Erythroblast (primary cell): ENCODE measurements around the gene XPOT.

Experiments used
- GATA1 ChIP-seq: IDR thresholded peaks from 2 replicates; pipeline ENCODE4 v1.6.1; 2011; ENCODE audit warnings: low read depth, mild to moderate bottlenecking, control low read depth, low read length, moderate library complexity
- POLR2A ChIP-seq: IDR thresholded peaks from 2 replicates; pipeline ENCODE4 v1.6.1; 2011; ENCODE audit warnings: mild to moderate bottlenecking, low read length

DNA sequence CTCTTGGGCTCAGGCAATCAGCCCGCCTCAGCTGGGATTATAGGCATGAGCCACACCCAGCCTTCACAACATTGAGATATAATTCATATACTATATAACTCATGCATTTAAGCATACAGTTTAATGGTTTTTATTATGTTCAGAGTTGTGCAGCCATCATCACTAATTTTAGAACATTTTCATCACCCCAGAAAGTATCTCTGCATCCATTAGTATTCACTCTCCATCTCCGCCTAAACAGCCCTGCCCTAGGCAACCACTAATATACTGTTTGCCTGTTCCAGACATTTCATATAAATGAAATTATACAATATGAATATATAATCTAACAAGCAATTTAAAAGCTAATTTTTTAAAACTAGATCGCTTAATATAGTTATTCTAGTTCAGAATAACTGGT, 82.5 kb downstream of the XPOT start:
- TF ChIP-seq POLR2A (no peak), GATA1 (no peak)
